ENCODE results near the gene ETV6.

DNA sequence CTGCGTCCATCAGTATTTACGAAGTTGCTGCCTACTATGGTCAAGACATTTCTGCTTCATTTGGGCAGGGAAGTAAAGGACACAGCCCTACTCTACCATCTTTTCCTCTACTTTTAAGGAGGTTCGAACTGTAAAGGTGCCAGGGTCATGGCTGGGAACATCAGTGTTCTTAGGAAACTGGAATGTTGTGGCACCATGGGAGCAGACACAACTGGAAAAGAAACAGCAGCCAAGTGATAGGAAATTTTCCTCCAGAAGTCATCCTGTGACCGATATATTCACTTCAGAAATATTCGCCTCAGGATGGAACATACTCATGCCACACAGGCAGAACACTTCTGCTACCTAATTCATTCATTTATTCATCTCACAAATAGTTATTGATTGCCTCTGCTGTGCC is 104.4 kb downstream of the ETV6 start:
- TF ChIP-seq CTCF (IDR thresholded peaks at IDR 0.05) (no peak), POLR2A (IDR thresholded peaks at IDR 0.05) (no peak)

Measured in right lobe of liver (tissue), 4 donors.